Tibial nerve (tissue), 4 donors: ENCODE measurements around the gene ZDHHC16. TPM values are rescaled to one million over a fixed set of nuclear protein-coding genes. Genes with fewer than 3 reads are reported as not detected.
"Not testable (repeated sequence)": the region's sequence is repeated elsewhere in the genome, so short reads cannot be mapped to it uniquely, and the experiment has no call there.

Experiments used
- DNase-seq, 2 donors: peaks; one replicate each; pipeline ENCODE4 v3.0.0-alpha.2; 2019; ENCODE audit warnings: low spot score in 2 of 2
- H3K27ac ChIP-seq, 4 donors: fragments of 200-600 bp; sonication (generic) in 3 of 4; one replicate each; pipeline ENCODE4 v1.5.1; 2017 to 2019; ENCODE audit warnings: mild to moderate bottlenecking in 1 of 4
- H3K27me3 ChIP-seq, 2 donors: fragments of 200-600 bp; sonication (generic) in 1 of 2; one replicate each; pipeline versions ENCODE4 v1.5.1 to v1.6.0; 2017 to 2019
- H3K36me3 ChIP-seq, 3 donors: fragments of 200-600 bp; sonication (generic); one replicate each; pipeline ENCODE4 v1.5.1; 2018 to 2019
- H3K4me1 ChIP-seq, 4 donors: fragments of 200-600 bp; sonication (generic) in 3 of 4; one replicate each; pipeline ENCODE4 v1.5.1; 2017 to 2019
- H3K4me3 ChIP-seq, 4 donors: fragments of 200-600 bp; sonication (generic) in 3 of 4; one replicate each; pipeline ENCODE4 v1.5.1; 2017 to 2019; ENCODE audit warnings: mild to moderate bottlenecking in 1 of 4, moderate library complexity in 1 of 4
- H3K9me3 ChIP-seq, 4 donors: fragments of 200-600 bp; sonication (generic) in 3 of 4; one replicate each; pipeline ENCODE4 v1.5.1; 2017 to 2019
- CTCF ChIP-seq, 5 experiments: fragments of 200-600 bp in 3 of 5; fragments of 450-650 bp in 2 of 5; sonication (generic) in 3 of 5; IDR thresholded peaks; one replicate each; pipeline ENCODE4 v1.5.1; 2016 to 2019; ENCODE audit warnings: antibody characterized with exemption in 5 of 5, mild to moderate bottlenecking in 3 of 5, moderate library complexity in 2 of 5
- EP300 ChIP-seq, 2 donors: sonication (generic); formaldehyde crosslinking; IDR thresholded peaks; one replicate each; pipeline ENCODE4 v1.6.1; 2017; ENCODE audit warnings: antibody characterized with exemption in 2 of 2, mild to moderate bottlenecking in 1 of 2
- POLR2A ChIP-seq, 2 donors: fragments of 450-650 bp; IDR thresholded peaks; one replicate each; pipeline ENCODE4 v1.6.1; 2017; ENCODE audit warnings: antibody characterized with exemption in 2 of 2, mild to moderate bottlenecking in 2 of 2, moderate library complexity in 2 of 2
- WGBS, 2 donors: methylation state at CpG; one replicate each; pipeline ENCODE4 v1.1.5; 2018; 5-methylcytosine and 5-hydroxymethylcytosine counted together
- total RNA-seq, 4 donors: library from RNA; depleted of rRNA; stranded (reverse); fragments of >200 nt; gene quantifications; one replicate each; pipeline ENCODE4 v1.1.0, GENCODE V29; 2016

The ZDHHC16 gene
- total RNA-seq, 4 donors from 2014 or later = 26.4 to 50.4 (median 36.0) TPM

- 83% methylated on average over 7 of the region's 7 CpGs for WGBS, 2 donors
- peaks cover 15 to 100% (median 46%) of the 10 kb centered on the region in 3 donors for H3K36me3 ChIP-seq
- DNase-seq = no peak
- peaks cover 0 to 16% (median 0%) of the 10 kb centered on the region in 4 donors for H3K4me1 ChIP-seq
- H3K4me3 ChIP-seq = no peak overlapping the region
- no peaks in the 10 kb centered on the region for H3K9me3 ChIP-seq
- peak overlapping the region in 1 of 4 donors; percentile 28 for H3K27ac ChIP-seq
- H3K27me3 ChIP-seq = no peaks in the 10 kb centered on the region
- no peak for TF ChIP-seq POLR2A (IDR thresholded peaks at IDR 0.05)
- no peak for TF ChIP-seq CTCF (IDR thresholded peaks at IDR 0.05)
- no peak for TF ChIP-seq EP300 (IDR thresholded peaks at IDR 0.05)
Observed at GRCh38 chr10:97465982-97466381, 20.0 kb downstream of the ZDHHC16 start.

- H3K27ac ChIP-seq = peak overlapping the region in 2 of 4 donors; percentile 28
- H3K9me3 ChIP-seq = no peaks in the 10 kb centered on the region
- WGBS, 2 donors = 83 to 91% methylated on average over 2 to 4 of the region's 4 CpGs
- TF ChIP-seq EP300 (IDR thresholded peaks at IDR 0.05) (no peak), CTCF (IDR thresholded peaks at IDR 0.05) (no peak), POLR2A (IDR thresholded peaks at IDR 0.05) (no peak)
- no peak for DNase-seq
- H3K4me3 ChIP-seq = no peak overlapping the region
- peaks cover 15 to 100% (median 42%) of the 10 kb centered on the region in 3 donors for H3K36me3 ChIP-seq
- H3K27me3 ChIP-seq = no peaks in the 10 kb centered on the region
- H3K4me1 ChIP-seq = peaks cover 0 to 16% (median 0%) of the 10 kb centered on the region in 4 donors
Observed at GRCh38 chr10:97466755-97467154, 20.8 kb downstream of the ZDHHC16 start.

- H3K36me3 ChIP-seq = peaks cover 15 to 100% (median 40%) of the 10 kb centered on the region in 3 donors
- H3K27ac ChIP-seq = no peak overlapping the region
- no peaks in the 10 kb centered on the region for H3K27me3 ChIP-seq
- no peak for DNase-seq
- whole genome bisulfite sequencing, 2 donors = 69 to 78% methylated on average over 1 to 3 of the region's 3 CpGs
- no peak for TF ChIP-seq CTCF (IDR thresholded peaks at IDR 0.05)
- TF ChIP-seq POLR2A (IDR thresholded peaks at IDR 0.05) = no peak
- TF ChIP-seq EP300 (IDR thresholded peaks at IDR 0.05) = no peak
- H3K4me1 ChIP-seq = peaks cover 0 to 16% (median 0%) of the 10 kb centered on the region in 4 donors
- H3K4me3 ChIP-seq = no peak overlapping the region
- H3K9me3 ChIP-seq = no peaks in the 10 kb centered on the region
Observed at GRCh38 chr10:97468162-97468561, 22.2 kb downstream of the ZDHHC16 start.

GRCh38 chr10:97468781-97469180 is 22.8 kb downstream of the ZDHHC16 start:
- H3K36me3 ChIP-seq = peaks cover 15 to 100% (median 37%) of the 10 kb centered on the region in 3 donors
- DNase-seq, H3K4me3 ChIP-seq, H3K9me3 ChIP-seq, H3K27ac ChIP-seq, H3K27me3 ChIP-seq: not testable (repeated sequence)
- peaks cover 0 to 12% (median 0%) of the 10 kb centered on the region in 4 donors for H3K4me1 ChIP-seq
- WGBS, 2 donors = 87 to 92% methylated on average over 11 to 12 of the region's 12 CpGs

GRCh38 chr10:97474918-97475317 is 28.9 kb downstream of the ZDHHC16 start:
- 94 to 95% methylated on average over 4 of the region's 4 CpGs for WGBS, 2 donors
- Histone ChIP-seq H3K36me3 (peaks cover 8 to 100% (median 23%) of the 10 kb centered on the region in 3 donors), H3K4me3 (no peak overlapping the region), H3K4me1 (peaks cover 0 to 15% (median 0%) of the 10 kb centered on the region in 4 donors), H3K27me3 (no peaks in the 10 kb centered on the region), H3K27ac (peak overlapping the region in 1 of 4 donors; percentile 32), H3K9me3 (no peaks in the 10 kb centered on the region)
- DNase-seq = no peak
- TF ChIP-seq CTCF (IDR thresholded peaks at IDR 0.05) = no peak
- TF ChIP-seq POLR2A (IDR thresholded peaks at IDR 0.05) = no peak
- no peak for TF ChIP-seq EP300 (IDR thresholded peaks at IDR 0.05)
